IPS DF 4.7 (cell line): ENCODE results near the gene DAZAP1.

Source experiments
- DNase-seq: peaks from one replicate; pipeline ENCODE4 v3.0.0-alpha.2; 2013; ENCODE audit warnings: low spot score; ENCODE audit errors: extremely low read depth

Gene DAZAP1

GRCh38 chr19:1407528-1408299 is at the start of gene DAZAP1:
Gene DAZAP1 (plus strand): TSS chr19:1407586. CDS start chr19:1407774, 188 bp downstream.
- DNase-seq = no peak

- DNase-seq = no peak
These were observed 47.1 kb upstream of the DAZAP1 start for GRCh38 chr19:1360126-1360817.

- DNase-seq = no peak
These were observed 46.4 kb upstream of the DAZAP1 start for GRCh38 chr19:1360818-1361461.

GRCh38 chr19:1361601-1362386 is 45.6 kb upstream of the DAZAP1 start:
- no peak for DNase-seq

- no peak for DNase-seq
These were observed 44.8 kb upstream of the DAZAP1 start for GRCh38 chr19:1362387-1363257.

GRCh38 chr19:1363599-1363998 is 43.8 kb upstream of the DAZAP1 start:
- DNase-seq = no peak

- no peak for DNase-seq
These were observed 43.2 kb upstream of the DAZAP1 start for GRCh38 chr19:1364070-1364704.

GRCh38 chr19:1365319-1366269 is 41.8 kb upstream of the DAZAP1 start:
- DNase-seq = no peak

- DNase-seq = no peak
These were observed 41.1 kb upstream of the DAZAP1 start for GRCh38 chr19:1366296-1366695.

GRCh38 chr19:1366899-1367870 is 40.2 kb upstream of the DAZAP1 start:
- no peak for DNase-seq

- no peak for DNase-seq
These were observed 38.1 kb upstream of the DAZAP1 start for GRCh38 chr19:1369214-1369805.

GRCh38 chr19:1370579-1371361 is 36.6 kb upstream of the DAZAP1 start:
- DNase-seq = no peak

- DNase-seq = no peak
These were observed 34.3 kb upstream of the DAZAP1 start for GRCh38 chr19:1373042-1373533.

GRCh38 chr19:1373534-1374249 is 33.7 kb upstream of the DAZAP1 start:
- DNase-seq = no peak

- no peak for DNase-seq
These were observed 33.2 kb upstream of the DAZAP1 start for GRCh38 chr19:1374250-1374577.

GRCh38 chr19:1376415-1376805 is 31.0 kb upstream of the DAZAP1 start:
- DNase-seq = no peak
